GM12878 (cell line): ENCODE results near the gene LRRC27. TPM values are rescaled to one million over a fixed set of nuclear protein-coding genes. Genes with fewer than 3 reads are reported as not detected.

Source experiments
- ATAC-seq: fragments of 200-7000 bp; cut with Tn5 transposase; 3 replicates; pipeline ENCODE4 v1.9.1; 2020; ENCODE audit warnings: mild to moderate bottlenecking, moderate library complexity
- BruUV-seq: library from RNA; stranded (reverse); fragments of 400-500 nt; replicated peaks from 2 replicates; lab custom pipeline; 2021; lab: Mats Ljungman, UMichigan
- CTCF ChIA-PET: fragments of 300-600 bp; sonication (Branson Sonifier 250); formaldehyde crosslinking; extraction: SDS; loops from one replicate; lab custom pipeline; 2021; ENCODE audit warnings: inconsistent platforms; lab: Yijun Ruan, JAX
- POLR2A ChIA-PET: fragments of 350-600 bp; formaldehyde crosslinking; extraction: SDS; loops from one replicate; lab custom pipeline; 2021; ENCODE audit warnings: inconsistent platforms; lab: Charles Lee
- RAD21 ChIA-PET: fragments of 300-600 bp; sonication (Branson Sonifier 250); formaldehyde crosslinking; loops from one replicate; lab custom pipeline; 2023; ENCODE audit warnings: antibody characterized with exemption; ENCODE audit not compliant: unreplicated experiment; lab: Charles Lee
- SMC1A ChIA-PET: fragments of 300-600 bp; sonication (Branson Sonifier 250); formaldehyde crosslinking; loops from one replicate; lab custom pipeline; 2023; ENCODE audit not compliant: unreplicated experiment, uncharacterized antibody; lab: Charles Lee
- DNase-seq: peaks from one replicate; pipeline ENCODE4 v3.0.0-alpha.2; 2011; ENCODE audit warnings: low read depth, low spot score
- FAIRE-seq: peaks from 3 replicates; lab custom pipeline; 2011; peaks lifted over from hg19 to GRCh38; lab: Jason Lieb, UNC
- H2AFZ ChIP-seq: 2 replicates; pipeline ENCODE4 v1.6.0; 2011; ENCODE audit warnings: low read depth, low read length, control low read depth; ENCODE audit not compliant: control insufficient read depth
- H3K27ac ChIP-seq: 2 replicates; pipeline ENCODE4 v1.5.1; 2011; ENCODE audit warnings: control low read depth; ENCODE audit not compliant: control insufficient read depth, insufficient read depth
- H3K27me3 ChIP-seq, 2 experiments: replicated peaks in 1 of 2; 2 replicates each; pipeline versions ENCODE4 v1.6.0 to v1.6.1; 2011; ENCODE audit warnings: low read length in 1 of 2; ENCODE audit not compliant: control insufficient read depth in 2 of 2, insufficient read depth in 2 of 2
- H3K36me3 ChIP-seq, 2 experiments: 2 replicates each; pipeline ENCODE4 v1.5.1; 2011; ENCODE audit warnings: low read length in 1 of 2; ENCODE audit not compliant: control insufficient read depth in 2 of 2, insufficient read depth in 2 of 2
- H3K4me1 ChIP-seq: 2 replicates; pipeline ENCODE4 v1.6.1; 2011; ENCODE audit warnings: mild to moderate bottlenecking, low read length, moderate library complexity, mixed read lengths; ENCODE audit not compliant: control insufficient read depth, insufficient read depth
- H3K4me2 ChIP-seq: 2 replicates; pipeline ENCODE4 v1.6.0; 2011; ENCODE audit warnings: control low read depth; ENCODE audit not compliant: control insufficient read depth, insufficient read depth
- H3K4me3 ChIP-seq: fragments of 200-600 bp; sonication (generic); 2 replicates; pipeline ENCODE4 v1.5.1; 2016
- H3K79me2 ChIP-seq: 2 replicates; pipeline ENCODE4 v1.6.0; 2011; ENCODE audit warnings: low read length; ENCODE audit not compliant: control insufficient read depth, insufficient read depth
- H3K9ac ChIP-seq: 2 replicates; pipeline ENCODE4 v1.8.0; 2011; ENCODE audit warnings: low read length, control low read depth, mixed read lengths; ENCODE audit not compliant: control insufficient read depth, insufficient read depth
- H3K9me3 ChIP-seq: replicated peaks from 3 replicates; pipeline ENCODE4 v1.5.1; 2011; ENCODE audit warnings: mild to moderate bottlenecking, low read length; ENCODE audit not compliant: control insufficient read depth, insufficient read depth
- H4K20me1 ChIP-seq: 2 replicates; pipeline ENCODE4 v1.6.0; 2011; ENCODE audit not compliant: control insufficient read depth, insufficient read depth
- BCL11A ChIP-seq: IDR thresholded peaks from 2 replicates; pipeline ENCODE4 v1.6.1; 2011; ENCODE audit warnings: low read depth, low read length
- HDAC2 ChIP-seq: fragments of 200-600 bp; sonication (generic); IDR thresholded peaks from 2 replicates; pipeline ENCODE4 v1.6.1; 2017
- JUND ChIP-seq: IDR thresholded peaks from 2 replicates; pipeline ENCODE4 v1.6.1; 2012; ENCODE audit warnings: low read depth, mild to moderate bottlenecking, low read length, improper control_type of control experiment, moderate library complexity
- KLF5 ChIP-seq: fragments of 450-650 bp; IDR thresholded peaks from 2 replicates; pipeline ENCODE4 v1.6.1; 2014; ENCODE audit warnings: mild to moderate bottlenecking; ENCODE audit not compliant: partially characterized antibody
- MTA3 ChIP-seq: IDR thresholded peaks from 2 replicates; pipeline ENCODE4 v1.6.1; 2012; ENCODE audit warnings: low read length, inconsistent platforms, borderline replicate concordance
- MYC ChIP-seq: IDR thresholded peaks from 2 replicates; pipeline ENCODE4 v1.6.1; 2011; ENCODE audit warnings: mild to moderate bottlenecking, low read length, moderate library complexity, inconsistent platforms; ENCODE audit not compliant: insufficient read depth, insufficient replicate concordance, insufficient read length, severe bottlenecking
- NR2C2 ChIP-seq: IDR thresholded peaks from 2 replicates; pipeline ENCODE4 v1.6.1; 2011; ENCODE audit warnings: borderline replicate concordance, low read depth; ENCODE audit not compliant: control insufficient read depth, insufficient read length
- SMC3 ChIP-seq: IDR thresholded peaks from 2 replicates; pipeline ENCODE4 v1.6.1; 2011; ENCODE audit warnings: low read length, improper control_type of control experiment, borderline replicate concordance
- USF1 ChIP-seq: IDR thresholded peaks from 2 replicates; pipeline ENCODE4 v1.6.1; 2011; ENCODE audit warnings: borderline replicate concordance, low read depth, mild to moderate bottlenecking, moderate library complexity, mixed read lengths, low read length; ENCODE audit not compliant: insufficient read depth; ENCODE audit errors: extremely low read length
- USF2 ChIP-seq: IDR thresholded peaks from 2 replicates; pipeline ENCODE4 v1.6.1; 2011; ENCODE audit warnings: low read depth, low read length, improper control_type of control experiment, borderline replicate concordance
- ZSCAN29 ChIP-seq: fragments of 450-650 bp; IDR thresholded peaks from 2 replicates; pipeline ENCODE4 v1.6.1; 2017; ENCODE audit warnings: mild to moderate bottlenecking, moderate library complexity
- ZZZ3 ChIP-seq: IDR thresholded peaks from 2 replicates; pipeline ENCODE4 v1.6.1; 2011; ENCODE audit warnings: low read depth; ENCODE audit not compliant: control insufficient read depth, insufficient read length
- WGBS: methylation state at CpG from one replicate; pipeline ENCODE4 v1.1.6; 2016; ENCODE audit warnings: low lambda C conversion rate; ENCODE audit not compliant: insufficient replicate concordance, insufficient coverage; ENCODE audit errors: missing lambda C conversion rate; 5-methylcytosine and 5-hydroxymethylcytosine counted together
- in situ Hi-C: fragments of 300-500 bp; cut with MboI; formaldehyde crosslinking; loops from 9 replicates; pipeline ENCODE4 v1.14.3; 2018; ENCODE audit warnings: mixed read lengths
- intact Hi-C: fragments of 100-400 bp; cut with micrococcal nuclease; formaldehyde crosslinking; loops from one replicate; pipeline ENCODE4 v1.14.2; 2022; ENCODE audit not compliant: unreplicated experiment
- polyA plus RNA-seq, 11 experiments: library from polyadenylated mRNA; depleted of rRNA in 4 of 11; unstranded in 6 of 11; stranded (reverse) in 5 of 11; fragments of >200 nt; fragmentation: Nextera tagmentation in 4 of 11; fragmentation: Illumina TruSeq in 1 of 11; extraction: Ambion mirVana in 4 of 11; extraction: Trizol in 1 of 11; gene quantifications; 1 replicate in 1 of 11; 2 replicates in 10 of 11; pipeline versions ENCODE4 v1.2.1 to v1.2.3, GENCODE V29; 2011 to 2016; ENCODE audit warnings: inconsistent platforms in 2 of 11, missing spikeins in 2 of 11, low read depth in 1 of 11
- total RNA-seq, 4 experiments: library from RNA; depleted of rRNA in 3 of 4; stranded (reverse); fragments of >200 nt in 3 of 4; fragmentation: Illumina TruSeq in 1 of 4; extraction: Trizol in 1 of 4; gene quantifications; 2 replicates each; pipeline versions ENCODE4 v1.2.1 to v1.2.3, GENCODE V29; 2013 to 2021

Gene LRRC27
- total and polyA plus RNA-seq, 10 of the 15 experiments (the other 5 are each of a cell fraction or from before 2014, with no cell fraction given) = 0.48 to 6.9 (median 4.7) TPM

- TF ChIP-seq USF1 = no peak
- TF ChIP-seq, all 136 proteins: peak for 0
- ChIA-PET CTCF (no interaction called here), SMC1A (no interaction called here), RAD21 (no interaction called here), POLR2A (no interaction called here)
- Histone ChIP-seq H2AFZ (no peak overlapping the region), H4K20me1 (no peaks in the 10 kb centered on the region), H3K36me3 (no peaks in the 10 kb centered on the region), H3K4me1 (peaks cover 23% of the 10 kb centered on the region), H3K4me2 (no peak overlapping the region), H3K9me3 (no peaks in the 10 kb centered on the region), H3K4me3 (no peak overlapping the region), H3K9ac (no peak overlapping the region), H3K27ac (no peak overlapping the region), H3K79me2 (no peaks in the 10 kb centered on the region), H3K27me3 (no peaks in the 10 kb centered on the region; a peak in 1 of 4 replicates)
- DNase-seq (no peak), FAIRE-seq (no peak), ATAC-seq (no peak)
- intact Hi-C loops = no loop called here
- BruUV-seq = no TSS peak
- 77% methylated on average over 8 of the region's 9 CpGs for WGBS
- in situ Hi-C loops = no loop called here
These were observed 93.8 kb downstream of the LRRC27 start for GRCh38 chr10:132425757-132426155.

GRCh38 chr10:132427006-132427771, 95.2 kb downstream of the LRRC27 start:
- in situ Hi-C loops (no loop called here), intact Hi-C loops (no loop called here)
- Histone ChIP-seq H3K4me2 (no peak overlapping the region), H3K36me3 (no peaks in the 10 kb centered on the region), H4K20me1 (no peaks in the 10 kb centered on the region), H2AFZ (no peak overlapping the region), H3K9ac (no peak overlapping the region), H3K4me1 (peaks cover 9% of the 10 kb centered on the region), H3K9me3 (no peaks in the 10 kb centered on the region), H3K4me3 (no peak overlapping the region), H3K27me3 (no peaks in the 10 kb centered on the region; a peak in 1 of 4 replicates), H3K27ac (no peak overlapping the region), H3K79me2 (no peaks in the 10 kb centered on the region)
- no peak for DNase-seq
- ATAC-seq = no peak
- ChIA-PET POLR2A (no interaction called here), CTCF (no interaction called here), SMC1A (no interaction called here), RAD21 (no interaction called here)
- no TSS peak for BruUV-seq
- FAIRE-seq = no peak
- WGBS = 47% methylated on average over 10 of the region's 10 CpGs
- no peak for TF ChIP-seq USF2
- TF ChIP-seq ZZZ3 = no peak
- no peak for TF ChIP-seq MYC
- no peak for TF ChIP-seq KLF5
- no peak for TF ChIP-seq BCL11A
- no peak for TF ChIP-seq MTA3
- TF ChIP-seq SMC3 = no peak
- TF ChIP-seq JUND = no peak
- TF ChIP-seq NR2C2 = no peak
- TF ChIP-seq ZSCAN29 = no peak
- no peak for TF ChIP-seq HDAC2
